K562 (cell line): Measurements from ENCODE around the gene MARK3. TPM values are rescaled to one million over a fixed set of nuclear protein-coding genes. Genes with fewer than 3 reads are reported as not detected.

Experiments used
- ATAC-seq: fragments of 200-7000 bp; cut with Tn5 transposase; 3 replicates; pipeline ENCODE4 v1.9.1; 2020; ENCODE audit warnings: moderate library complexity
- BruUV-seq: library from RNA; stranded (reverse); fragments of 400-500 nt; replicated peaks from 2 replicates; lab custom pipeline; 2021; lab: Mats Ljungman, UMichigan
- CTCF ChIA-PET: fragments of 300-600 bp; formaldehyde crosslinking; extraction: SDS; loops from one replicate; lab custom pipeline; 2021; ENCODE audit warnings: low intra/inter-chr PET ratio; lab: Yijun Ruan, JAX
- POLR2A ChIA-PET: fragments of 300-600, 350-650 bp; sonication (Branson Sonifier 250); formaldehyde crosslinking; extraction: SDS; loops from one replicate; lab custom pipeline; 2021; ENCODE audit warnings: antibody characterized with exemption, inconsistent platforms; lab: Yijun Ruan, JAX
- DNase-seq, 4 experiments: peaks; one replicate each; pipeline versions ENCODE4 v3.0.0 to v3.0.0-alpha.2; 2011 to 2018; ENCODE audit warnings: low spot score in 3 of 4, mixed read lengths in 3 of 4; ENCODE audit errors: extremely low read depth in 1 of 4
- FAIRE-seq: peaks from 2 replicates; lab custom pipeline; 2011; peaks lifted over from hg19 to GRCh38; lab: Jason Lieb, UNC
- H2AFZ ChIP-seq: 2 replicates; pipeline ENCODE4 v1.6.0; 2011; ENCODE audit warnings: low read depth, low read length, control low read depth, inconsistent platforms
- H3K27ac ChIP-seq: fragments of 200-600 bp; 3 replicates; pipeline ENCODE4 v1.8.0; 2011; ENCODE audit warnings: low read depth, mild to moderate bottlenecking, control low read depth, inconsistent platforms, low read length, moderate library complexity, mixed read lengths; ENCODE audit errors: extremely low read depth
- H3K27me3 ChIP-seq, 2 experiments: fragments of 300-600 bp in 1 of 2; 2 replicates in 1 of 2; 3 replicates in 1 of 2; pipeline versions ENCODE4 v1.6.0 to v1.8.0; 2011; ENCODE audit warnings: inconsistent platforms in 2 of 2, low read length in 2 of 2, mild to moderate bottlenecking in 1 of 2, mixed read lengths in 1 of 2, moderate library complexity in 1 of 2; ENCODE audit not compliant: control insufficient read depth in 2 of 2, insufficient read depth in 2 of 2
- H3K36me3 ChIP-seq: fragments of 300-600 bp; 3 replicates; pipeline ENCODE4 v1.8.0; 2011; ENCODE audit warnings: mild to moderate bottlenecking, low read length, inconsistent platforms; ENCODE audit not compliant: control insufficient read depth, insufficient read depth
- H3K4me1 ChIP-seq, 2 experiments: fragments of 200-600 bp in 1 of 2; replicated peaks in 1 of 2; 2 replicates in 1 of 2; 3 replicates in 1 of 2; pipeline versions ENCODE4 v1.5.1 to v1.8.0; 2011; ENCODE audit warnings: inconsistent platforms in 2 of 2, low read length in 2 of 2, mild to moderate bottlenecking in 1 of 2, mixed read lengths in 1 of 2, moderate library complexity in 1 of 2; ENCODE audit not compliant: control insufficient read depth in 2 of 2, insufficient read depth in 2 of 2
- H3K4me2 ChIP-seq: 2 replicates; pipeline ENCODE4 v1.6.1; 2011; ENCODE audit warnings: low read length, control low read depth, inconsistent platforms, mixed read lengths; ENCODE audit not compliant: insufficient read depth
- H3K4me3 ChIP-seq: fragments of 200-600 bp; sonication (generic), shearing (Covaris generic); 2 replicates; pipeline ENCODE4 v1.5.1; 2016; ENCODE audit warnings: control low read depth, inconsistent platforms
- H3K79me2 ChIP-seq: fragments of 200-600 bp; 3 replicates; pipeline ENCODE4 v1.8.0; 2011; ENCODE audit warnings: low read length, inconsistent platforms; ENCODE audit not compliant: control insufficient read depth, insufficient read depth
- H3K9ac ChIP-seq, 2 experiments: 2 replicates each; pipeline versions ENCODE4 v1.6.0 to v1.6.1; 2011; ENCODE audit warnings: low read depth in 2 of 2, low read length in 2 of 2, control low read depth in 1 of 2, inconsistent platforms in 1 of 2, mild to moderate bottlenecking in 1 of 2, mixed read lengths in 1 of 2; ENCODE audit not compliant: insufficient read depth in 1 of 2
- H3K9me1 ChIP-seq: one replicate; pipeline ENCODE4 v1.6.0; 2011; ENCODE audit warnings: inconsistent platforms, mild to moderate bottlenecking, low read length, moderate library complexity; ENCODE audit not compliant: control insufficient read depth, insufficient read depth
- H3K9me3 ChIP-seq: replicated peaks from 2 replicates; pipeline ENCODE4 v1.5.1; 2011; ENCODE audit warnings: low read depth, low read length, inconsistent platforms; ENCODE audit not compliant: control insufficient read depth, insufficient read depth
- H4K20me1 ChIP-seq: replicated peaks from 2 replicates; pipeline ENCODE4 v1.6.1; 2011; ENCODE audit warnings: low read length, inconsistent platforms, mixed read lengths; ENCODE audit not compliant: control insufficient read depth, insufficient read depth
- DDX20 ChIP-seq: fragments of 450-650 bp; IDR thresholded peaks from 2 replicates; pipeline ENCODE4 v1.6.1; 2016; ENCODE audit warnings: missing genetic modification characterization, low read depth, mild to moderate bottlenecking, missing compliant biosample characterization, moderate library complexity
- MYBL2 ChIP-seq, 2 experiments: fragments of 450-650 bp in 1 of 2; sonication (generic) in 1 of 2; formaldehyde crosslinking in 1 of 2; IDR thresholded peaks; 2 replicates each; pipeline versions ENCODE4 v1.6.1 to v1.8.1; 2017 to 2022; ENCODE audit warnings: borderline replicate concordance in 1 of 2, inconsistent platforms in 1 of 2, low read depth in 1 of 2, mild to moderate bottlenecking in 1 of 2, missing genetic modification reagents in 1 of 2, moderate library complexity in 1 of 2
- NFE2 ChIP-seq: IDR thresholded peaks from 2 replicates; pipeline ENCODE4 v1.6.1; 2014; ENCODE audit warnings: antibody characterized with exemption, low read depth
- RBFOX2 ChIP-seq: fragments of 200-400 bp; formaldehyde crosslinking; IDR thresholded peaks from 2 replicates; pipeline ENCODE4 v1.6.1; 2017; ENCODE audit warnings: low read depth, mild to moderate bottlenecking, low read length, moderate library complexity
- ZNF644 ChIP-seq: fragments of 200-800 bp; sonication (Bioruptor generic); IDR thresholded peaks from 2 replicates; pipeline ENCODE4 v1.6.1; 2016; ENCODE audit warnings: low read depth, missing genetic modification characterization, missing compliant biosample characterization
- WGBS: fragments of 100-300 bp; shearing (Covaris generic); methylation state at CpG from one replicate; pipeline ENCODE4 v1.1.6; 2016; ENCODE audit warnings: low coverage, mixed read lengths; ENCODE audit not compliant: insufficient coverage; ENCODE audit errors: missing lambda C conversion rate; 5-methylcytosine and 5-hydroxymethylcytosine counted together
- in situ Hi-C: fragments of 300-500 bp; cut with MboI; formaldehyde crosslinking; loops from 4 replicates; pipeline ENCODE4 v1.15.0; 2018; ENCODE audit warnings: inconsistent platforms, mixed read lengths
- intact Hi-C: fragments of 100-400 bp; cut with micrococcal nuclease; formaldehyde crosslinking; loops from 2 replicates; pipeline ENCODE4 v1.14.2; 2022
- polyA plus RNA-seq, 8 experiments: library from polyadenylated mRNA; depleted of rRNA in 4 of 8; stranded (reverse) in 5 of 8; unstranded in 3 of 8; fragments of >200 nt; fragmentation: Nextera tagmentation in 2 of 8; fragmentation: Illumina TruSeq in 1 of 8; extraction: Ambion mirVana in 2 of 8; extraction: Trizol in 1 of 8; gene quantifications; 2 replicates each; pipeline versions ENCODE4 v1.2.1 to v1.2.3, GENCODE V29; 2011 to 2014; ENCODE audit warnings: inconsistent platforms in 1 of 8, missing spikeins in 1 of 8
- total RNA-seq, 7 experiments: library from RNA; depleted of rRNA in 6 of 7; stranded (reverse); fragments of >200 nt in 6 of 7; fragmentation: Illumina TruSeq in 2 of 7; extraction: Trizol in 2 of 7; gene quantifications; 2 replicates each; pipeline versions ENCODE4 v1.2.1 to v1.2.3, GENCODE V29; 2011 to 2021; ENCODE audit warnings: low replicate concordance in 1 of 7
- TF ChIP-seq, protein P1 (sequence below): fragments of 250-450 bp; sonication (Bioruptor Pico); IDR thresholded peaks from 2 replicates; pipeline ENCODE4 v1.4.0; 2020
- TF ChIP-seq, protein P2 (sequence below): sonication (generic); formaldehyde crosslinking; IDR thresholded peaks from 2 replicates; pipeline ENCODE4 v1.8.0; 2023; ENCODE audit warnings: mild to moderate bottlenecking, missing genetic modification reagents

Gene MARK3
- total and polyA plus RNA-seq, 9 of the 15 experiments (the other 6 are each of a cell fraction or from before 2014, with no cell fraction given): 10.1 to 68.7 (median 56.3) TPM

DNA sequence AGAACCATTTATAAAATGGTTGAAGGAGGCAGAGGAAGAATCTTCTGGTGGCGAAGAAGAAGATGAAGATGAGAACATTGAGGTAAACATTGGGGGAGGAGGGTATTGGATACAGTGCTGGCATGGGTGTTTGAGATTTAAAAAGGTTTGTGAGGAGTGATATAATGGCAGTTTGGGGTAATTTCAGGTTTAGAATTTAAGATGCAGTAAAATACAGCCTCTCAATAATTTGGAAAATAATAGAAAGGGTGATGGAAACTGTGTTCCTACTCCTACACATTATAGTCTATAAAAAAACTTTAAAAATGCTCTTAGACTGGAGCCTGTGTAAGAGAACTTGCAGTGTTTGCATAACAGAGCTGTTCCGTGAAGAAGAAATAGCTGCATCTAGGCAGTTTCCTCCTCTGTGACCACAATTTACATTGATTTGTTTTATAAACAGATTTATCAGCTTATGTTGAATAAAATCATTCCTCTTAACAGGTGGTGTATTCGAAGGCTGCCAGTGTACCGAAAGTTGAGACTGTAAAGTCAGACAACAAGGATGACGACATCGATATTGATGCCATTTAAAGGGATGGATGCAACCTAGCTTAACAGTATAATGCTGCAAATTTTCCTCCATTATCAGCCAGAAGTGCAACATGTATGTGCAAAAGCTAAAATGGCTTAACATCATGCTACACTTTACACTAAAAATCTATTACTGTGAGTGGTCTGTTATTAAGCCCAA lies 44.6 kb upstream of the MARK3 start:
- Histone ChIP-seq H3K4me3 (no peak overlapping the region), H4K20me1 (peaks cover 11% of the 10 kb centered on the region), H3K9me3 (no peaks in the 10 kb centered on the region), H3K4me1 (peaks cover 3 to 6% of the 10 kb centered on the region in 2 experiments; a peak in 3 of 5 replicates), H2AFZ (no peak overlapping the region), H3K27me3 (no peaks in the 10 kb centered on the region), H3K27ac (no peak overlapping the region), H3K36me3 (peaks cover 94% of the 10 kb centered on the region), H3K79me2 (peaks cover 38% of the 10 kb centered on the region), H3K9me1 (peaks cover 8% of the 10 kb centered on the region), H3K4me2 (no peak overlapping the region), H3K9ac (no peak overlapping the region)
- no TSS peak for BruUV-seq
- intact Hi-C loops: loop anchor here (2.0 kb wide), 1 partner anchor 50 kb away; no protein-coding TSS in a partner anchor
- 98% methylated on average over 6 of the region's 6 CpGs for WGBS
- ChIA-PET CTCF (no interaction called here), POLR2A (interaction anchor here (0.6 to 9.2 kb wide), 8 partner anchors 14 to 59 kb away, joined by 3 to 98 read pairs (median 4); no protein-coding TSS in a partner anchor)
- ATAC-seq (no peak), FAIRE-seq (no peak), DNase-seq (no peak)
- no peak for TF ChIP-seq ZNF644 (tag)
- no peak for TF ChIP-seq DDX20 (tag)
- TF ChIP-seq, protein P1, sequence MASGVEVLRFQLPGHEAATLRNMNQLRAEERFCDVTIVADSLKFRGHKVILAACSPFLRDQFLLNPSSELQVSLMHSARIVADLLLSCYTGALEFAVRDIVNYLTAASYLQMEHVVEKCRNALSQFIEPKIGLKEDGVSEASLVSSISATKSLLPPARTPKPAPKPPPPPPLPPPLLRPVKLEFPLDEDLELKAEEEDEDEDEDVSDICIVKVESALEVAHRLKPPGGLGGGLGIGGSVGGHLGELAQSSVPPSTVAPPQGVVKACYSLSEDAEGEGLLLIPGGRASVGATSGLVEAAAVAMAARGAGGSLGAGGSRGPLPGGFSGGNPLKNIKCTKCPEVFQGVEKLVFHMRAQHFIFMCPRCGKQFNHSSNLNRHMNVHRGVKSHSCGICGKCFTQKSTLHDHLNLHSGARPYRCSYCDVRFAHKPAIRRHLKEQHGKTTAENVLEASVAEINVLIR: no peak
- TF ChIP-seq, protein P2, sequence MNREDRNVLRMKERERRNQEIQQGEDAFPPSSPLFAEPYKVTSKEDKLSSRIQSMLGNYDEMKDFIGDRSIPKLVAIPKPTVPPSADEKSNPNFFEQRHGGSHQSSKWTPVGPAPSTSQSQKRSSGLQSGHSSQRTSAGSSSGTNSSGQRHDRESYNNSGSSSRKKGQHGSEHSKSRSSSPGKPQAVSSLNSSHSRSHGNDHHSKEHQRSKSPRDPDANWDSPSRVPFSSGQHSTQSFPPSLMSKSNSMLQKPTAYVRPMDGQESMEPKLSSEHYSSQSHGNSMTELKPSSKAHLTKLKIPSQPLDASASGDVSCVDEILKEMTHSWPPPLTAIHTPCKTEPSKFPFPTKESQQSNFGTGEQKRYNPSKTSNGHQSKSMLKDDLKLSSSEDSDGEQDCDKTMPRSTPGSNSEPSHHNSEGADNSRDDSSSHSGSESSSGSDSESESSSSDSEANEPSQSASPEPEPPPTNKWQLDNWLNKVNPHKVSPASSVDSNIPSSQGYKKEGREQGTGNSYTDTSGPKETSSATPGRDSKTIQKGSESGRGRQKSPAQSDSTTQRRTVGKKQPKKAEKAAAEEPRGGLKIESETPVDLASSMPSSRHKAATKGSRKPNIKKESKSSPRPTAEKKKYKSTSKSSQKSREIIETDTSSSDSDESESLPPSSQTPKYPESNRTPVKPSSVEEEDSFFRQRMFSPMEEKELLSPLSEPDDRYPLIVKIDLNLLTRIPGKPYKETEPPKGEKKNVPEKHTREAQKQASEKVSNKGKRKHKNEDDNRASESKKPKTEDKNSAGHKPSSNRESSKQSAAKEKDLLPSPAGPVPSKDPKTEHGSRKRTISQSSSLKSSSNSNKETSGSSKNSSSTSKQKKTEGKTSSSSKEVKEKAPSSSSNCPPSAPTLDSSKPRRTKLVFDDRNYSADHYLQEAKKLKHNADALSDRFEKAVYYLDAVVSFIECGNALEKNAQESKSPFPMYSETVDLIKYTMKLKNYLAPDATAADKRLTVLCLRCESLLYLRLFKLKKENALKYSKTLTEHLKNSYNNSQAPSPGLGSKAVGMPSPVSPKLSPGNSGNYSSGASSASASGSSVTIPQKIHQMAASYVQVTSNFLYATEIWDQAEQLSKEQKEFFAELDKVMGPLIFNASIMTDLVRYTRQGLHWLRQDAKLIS (CRISPR knock-in tag): no peak
- TF ChIP-seq NFE2: no peak
- TF ChIP-seq RBFOX2: peak; percentile 50
- TF ChIP-seq MYBL2 (IDR thresholded peaks at IDR 0.05; ENCODE audit: low read depth): no peak
- TF ChIP-seq MYBL2 (CRISPR knock-in tag; IDR thresholded peaks at IDR 0.05; ENCODE audit: borderline replicate concordance): no peak
- in situ Hi-C loops: no loop called here
